KMS-11 (cell line): ENCODE results near the gene CAPS2.

Experiments used
- H2AFZ ChIP-seq: fragments of 200-600 bp; sonication (generic); 2 replicates; pipeline ENCODE4 v1.6.1; 2016; ENCODE audit warnings: antibody characterized with exemption, mixed run types, low read depth
- H3K27ac ChIP-seq: fragments of 200-600 bp; sonication (generic); 2 replicates; pipeline ENCODE4 v1.6.1; 2016; ENCODE audit warnings: mild to moderate bottlenecking, mixed run types
- H3K27me3 ChIP-seq: fragments of 200-600 bp; sonication (generic); 2 replicates; pipeline ENCODE4 v1.6.1; 2017; ENCODE audit warnings: mild to moderate bottlenecking, low read depth, mixed run types, moderate library complexity; ENCODE audit not compliant: insufficient read depth
- H3K36me3 ChIP-seq: fragments of 200-600 bp; sonication (generic); 2 replicates; pipeline ENCODE4 v1.6.1; 2017; ENCODE audit warnings: mild to moderate bottlenecking, mixed run types; ENCODE audit not compliant: insufficient read depth
- H3K4me1 ChIP-seq: fragments of 200-600 bp; sonication (generic); 2 replicates; pipeline ENCODE4 v1.6.1; 2016; ENCODE audit warnings: mild to moderate bottlenecking, low read depth, mixed run types; ENCODE audit not compliant: poor library complexity, severe bottlenecking
- H3K4me2 ChIP-seq: fragments of 200-600 bp; sonication (generic); 2 replicates; pipeline ENCODE4 v1.7.0; 2016; ENCODE audit warnings: mild to moderate bottlenecking, mixed run types
- H3K4me3 ChIP-seq: fragments of 200-600 bp; sonication (generic); IDR thresholded peaks from 2 replicates; pipeline ENCODE4 v1.6.1; 2017; ENCODE audit warnings: low read depth, low read length, mixed read lengths; ENCODE audit not compliant: insufficient read depth
- H3K79me2 ChIP-seq: fragments of 200-600 bp; sonication (generic); 2 replicates; pipeline ENCODE4 v1.6.1; 2016; ENCODE audit warnings: low read depth, mixed run types; ENCODE audit not compliant: insufficient read depth
- H3K9ac ChIP-seq: fragments of 200-600 bp; sonication (generic); 2 replicates; pipeline ENCODE4 v1.6.1; 2016; ENCODE audit warnings: mild to moderate bottlenecking, mixed run types
- H4K20me1 ChIP-seq: fragments of 200-600 bp; sonication (generic); 2 replicates; pipeline ENCODE4 v1.6.1; 2016; ENCODE audit warnings: mild to moderate bottlenecking, mixed run types; ENCODE audit not compliant: insufficient read depth
- CTCF ChIP-seq: fragments of 200-600 bp; sonication (generic); conservative IDR thresholded peaks from 2 replicates; pipeline ENCODE4 v1.6.1; 2017; ENCODE audit warnings: low read depth, mild to moderate bottlenecking, antibody characterized with exemption, low read length, moderate library complexity, mixed read lengths

The CAPS2 gene

GRCh38 chr12:75322464-75322863 lies 7.7 kb downstream of the CAPS2 start:
- H3K4me3 ChIP-seq, result no peak overlapping the region
- no peak overlapping the region for H3K4me2 ChIP-seq
- no peak for TF ChIP-seq CTCF
- H2AFZ ChIP-seq, result no peak overlapping the region
- H3K27me3 ChIP-seq, result no peaks in the 10 kb centered on the region
- H3K4me1 ChIP-seq, result no peaks in the 10 kb centered on the region
- H3K36me3 ChIP-seq, result no peaks in the 10 kb centered on the region
- no peak overlapping the region for H3K27ac ChIP-seq
- H3K79me2 ChIP-seq, result no peaks in the 10 kb centered on the region
- H3K9ac ChIP-seq, result no peak overlapping the region
- no peaks in the 10 kb centered on the region for H4K20me1 ChIP-seq

- no peak overlapping the region for H3K4me3 ChIP-seq
Measured at GRCh38 chr12:75317784-75318183, 12.3 kb downstream of the CAPS2 start.

GRCh38 chr12:75315518-75315917 lies 14.6 kb downstream of the CAPS2 start:
- no peaks in the 10 kb centered on the region for H3K36me3 ChIP-seq
- no peak overlapping the region for H2AFZ ChIP-seq
- H3K79me2 ChIP-seq, result no peaks in the 10 kb centered on the region
- TF ChIP-seq CTCF, result no peak
- no peaks in the 10 kb centered on the region for H3K27me3 ChIP-seq
- no peak overlapping the region for H3K4me3 ChIP-seq
- H3K9ac ChIP-seq, result no peak overlapping the region
- H3K4me2 ChIP-seq, result no peak overlapping the region
- no peaks in the 10 kb centered on the region for H4K20me1 ChIP-seq
- no peaks in the 10 kb centered on the region for H3K4me1 ChIP-seq
- H3K27ac ChIP-seq, result no peak overlapping the region

More at GRCh38 chr12:75317784-75318183, 12.3 kb downstream of the CAPS2 start:
- Histone ChIP-seq H3K4me2 (no peak overlapping the region), H4K20me1 (no peaks in the 10 kb centered on the region), H3K36me3 (no peaks in the 10 kb centered on the region), H3K4me1 (no peaks in the 10 kb centered on the region), H3K9ac (no peak overlapping the region), H3K27ac (no peak overlapping the region), H3K79me2 (no peaks in the 10 kb centered on the region), H3K27me3 (no peaks in the 10 kb centered on the region), H2AFZ (no peak overlapping the region)
- TF ChIP-seq CTCF, result no peak

GRCh38 chr12:75311369-75311768 lies 18.8 kb downstream of the CAPS2 start:
- no peak for TF ChIP-seq CTCF
- H3K9ac ChIP-seq, result no peak overlapping the region
- no peaks in the 10 kb centered on the region for H3K36me3 ChIP-seq
- no peaks in the 10 kb centered on the region for H3K27me3 ChIP-seq
- H2AFZ ChIP-seq, result no peak overlapping the region
- H3K4me2 ChIP-seq, result no peak overlapping the region
- H4K20me1 ChIP-seq, result no peaks in the 10 kb centered on the region
- no peaks in the 10 kb centered on the region for H3K79me2 ChIP-seq
- no peak overlapping the region for H3K4me3 ChIP-seq
- H3K27ac ChIP-seq, result no peak overlapping the region
- no peaks in the 10 kb centered on the region for H3K4me1 ChIP-seq
